CD4-positive, alpha-beta T cell treated with Interleukin-17A for 1 hour (primary cell): Measurements from ENCODE around the gene TUBB.
"Not testable (repeated sequence)": the region's sequence is repeated elsewhere in the genome, so short reads cannot be mapped to it uniquely, and the experiment has no call there.

Source experiments
- DNase-seq: peaks from one replicate; pipeline ENCODE4 v3.0.0-alpha.2; 2020

The TUBB gene

GRCh38 chr6:30763618-30764489, 43.7 kb downstream of the TUBB start:
- no peak for DNase-seq

DNA sequence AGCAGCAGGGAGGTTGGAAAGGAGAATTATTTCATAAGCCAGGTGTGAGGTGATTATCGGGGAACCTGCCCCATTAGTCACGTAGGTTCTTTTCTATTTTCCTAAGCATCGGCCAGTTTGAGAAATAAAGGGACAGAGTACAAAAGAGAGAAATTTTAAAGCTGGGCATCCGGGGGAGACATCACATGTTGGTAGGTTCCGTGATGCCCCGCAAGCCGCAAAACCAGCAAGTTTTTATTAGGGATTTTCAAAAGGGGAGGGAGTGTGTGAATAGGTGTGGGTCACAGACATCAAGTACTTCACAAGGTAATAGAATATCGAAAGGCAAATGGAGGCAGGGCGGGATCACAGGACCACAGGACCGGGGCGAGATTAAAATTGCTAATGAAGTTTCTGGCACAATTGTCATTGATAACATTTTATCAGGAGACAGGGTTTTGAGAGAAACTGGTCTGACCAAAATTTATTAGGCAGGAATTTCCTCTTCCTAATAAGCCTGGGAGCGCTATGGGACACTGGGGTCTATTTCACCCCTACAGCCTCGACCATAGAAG, 44.4 kb downstream of the TUBB start:
- not testable (repeated sequence) for DNase-seq

DNA sequence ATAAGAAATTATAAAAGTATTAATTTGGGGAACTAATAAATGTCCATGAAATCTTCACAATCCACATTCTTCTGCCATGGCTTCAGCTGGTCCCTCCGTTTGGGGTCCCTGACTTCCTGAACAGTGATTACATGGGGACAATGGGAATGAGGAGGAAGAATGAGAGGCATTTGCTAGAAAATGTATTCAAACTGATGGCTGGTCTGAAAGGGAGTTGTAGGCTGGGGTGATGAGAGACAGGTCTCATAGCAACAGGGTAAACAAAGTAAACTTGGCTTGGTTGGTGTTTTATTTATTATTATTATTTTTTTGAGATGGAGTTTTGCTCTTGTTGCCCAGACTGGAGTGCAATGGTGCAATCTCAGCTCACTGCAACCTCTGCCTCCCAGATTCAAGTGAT, 45.3 kb downstream of the TUBB start:
- DNase-seq: not testable (repeated sequence)

DNA sequence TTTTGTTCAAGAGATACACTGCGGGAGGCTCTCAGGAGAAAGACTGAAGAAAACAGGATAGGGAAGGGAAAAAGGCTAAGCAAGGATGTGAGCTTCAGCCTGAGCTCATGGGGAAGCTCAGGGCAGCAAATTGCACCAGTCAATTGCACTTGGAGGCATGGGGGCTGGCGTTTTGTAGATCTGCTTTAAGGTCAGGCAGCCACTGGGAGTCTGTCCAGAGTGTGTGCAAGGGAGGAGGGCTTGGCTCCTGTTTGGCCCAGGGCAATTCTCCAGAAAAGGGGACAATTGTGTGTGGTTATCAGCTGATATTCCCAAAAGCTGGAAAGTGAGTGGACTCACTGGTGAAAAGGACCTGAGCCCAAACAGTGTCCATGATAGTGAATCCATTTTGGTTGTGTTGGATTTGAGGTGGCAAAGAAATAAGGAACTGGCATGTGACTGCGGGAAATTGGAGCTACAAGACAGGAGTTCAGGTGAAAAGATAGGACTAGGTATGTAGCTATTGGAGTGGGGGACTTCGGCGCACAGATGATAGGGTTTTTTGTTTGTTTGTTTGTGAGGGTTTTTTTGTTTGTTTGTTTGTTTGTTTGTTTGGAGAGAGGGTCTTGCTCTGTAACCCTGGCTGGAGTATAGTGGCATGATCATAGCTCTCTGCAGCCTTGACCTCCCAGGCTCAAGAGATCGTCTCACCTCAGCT, 46.5 kb downstream of the TUBB start:
- no peak for DNase-seq

- no peak for DNase-seq
Observed at GRCh38 chr6:30767158-30767943, 47.2 kb downstream of the TUBB start.

DNA sequence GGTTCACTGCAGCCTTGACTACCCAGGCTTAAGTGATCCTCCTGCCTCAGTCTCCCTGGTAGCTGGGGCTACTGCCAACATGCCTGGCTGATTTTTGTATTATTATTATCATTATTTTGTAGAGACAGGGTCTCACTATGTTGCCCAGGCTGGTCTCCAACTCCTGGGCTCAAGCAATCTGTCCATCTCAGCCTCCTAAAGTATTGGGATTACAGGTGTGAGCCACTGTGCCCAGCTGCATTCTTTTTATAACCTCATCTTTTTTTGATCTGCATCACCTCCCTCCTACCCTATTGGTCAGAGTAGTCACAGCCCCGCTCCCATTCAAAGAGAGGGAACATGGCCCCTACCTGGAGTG, 47.8 kb downstream of the TUBB start:
- no peak for DNase-seq

GRCh38 chr6:30768634-30769087, 48.5 kb downstream of the TUBB start:
- DNase-seq: no peak

- peak; percentile 52 for DNase-seq
Observed at GRCh38 chr6:30769088-30769852, 49.1 kb downstream of the TUBB start.

DNA sequence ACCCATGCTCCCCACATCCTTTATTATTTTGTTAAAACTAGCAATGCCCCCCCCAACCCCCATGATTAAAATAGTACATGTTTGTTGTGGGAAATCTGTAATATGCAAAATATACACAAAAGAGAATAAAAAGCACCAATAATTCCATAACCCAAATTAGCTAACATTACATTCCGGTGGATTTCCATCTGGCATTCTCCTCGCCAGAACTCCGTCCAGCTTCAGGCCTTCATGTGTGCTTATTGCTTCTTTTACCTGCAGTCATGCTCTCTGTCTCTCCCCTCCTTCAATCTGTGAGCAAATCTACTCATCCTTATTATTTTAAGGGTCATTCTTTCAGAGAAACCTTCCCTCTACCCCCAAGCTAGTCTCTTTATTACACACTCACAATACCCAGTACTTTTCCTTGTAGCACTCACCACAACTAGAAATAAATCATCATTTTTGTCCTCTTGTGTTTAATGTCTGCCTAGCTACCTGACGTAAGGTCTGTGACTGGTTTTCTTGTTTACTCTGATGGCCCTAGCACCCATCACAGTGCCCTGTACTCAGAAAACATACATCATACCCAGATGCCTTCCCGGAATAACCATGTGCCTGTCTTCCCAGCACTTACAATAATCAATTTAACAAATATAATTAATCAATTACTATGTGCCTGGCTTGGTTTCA, 49.8 kb downstream of the TUBB start:
- DNase-seq: no peak

DNA sequence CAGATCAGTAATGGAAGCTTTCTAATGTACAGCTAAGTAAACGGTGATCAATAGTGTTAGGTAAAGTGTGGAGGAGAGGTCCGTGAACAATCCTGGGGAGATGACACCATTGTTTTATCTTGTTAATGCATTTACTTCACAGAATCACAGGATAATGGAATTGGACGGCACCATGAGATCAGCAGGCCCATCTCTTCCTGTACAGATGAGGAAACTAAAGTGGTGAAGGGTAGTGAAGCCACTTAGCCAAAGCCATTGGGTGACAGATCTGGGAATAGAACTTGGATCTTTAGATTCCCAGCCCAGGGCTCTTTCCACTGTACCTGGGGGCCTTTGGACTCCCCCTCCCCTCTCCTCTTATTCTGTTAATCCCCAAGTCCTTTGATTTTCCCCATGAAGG, 50.4 kb downstream of the TUBB start:
- DNase-seq: no peak

DNA sequence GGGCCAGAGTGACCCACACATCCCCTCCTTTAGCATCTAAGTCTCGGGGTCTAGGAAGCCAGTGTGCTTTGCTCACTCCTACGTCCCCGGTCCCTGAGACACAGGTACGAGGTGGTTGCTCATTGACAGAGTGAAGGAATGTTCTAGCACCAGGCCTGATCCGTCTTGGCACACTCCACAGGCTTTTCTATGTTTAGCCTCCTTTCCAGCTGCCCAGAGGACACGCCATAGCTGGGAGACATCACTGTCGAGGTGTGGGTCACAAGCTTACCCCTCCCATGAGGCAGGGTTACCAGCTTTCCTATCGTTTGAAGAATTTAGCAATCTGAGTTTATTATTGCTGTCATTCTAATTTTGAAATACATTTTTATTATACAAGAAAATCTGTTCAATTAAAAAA, 54.5 kb downstream of the TUBB start:
- DNase-seq: no peak
